GM18520 (cell line): ENCODE data around the gene NEIL1.
"Not testable (repeated sequence)": the region's sequence is repeated elsewhere in the genome, so short reads cannot be mapped to it uniquely, and the experiment has no call there.

Experiments
- ATAC-seq: cut with Tn5 transposase; IDR thresholded peaks from one replicate; pipeline ENCODE4 v1.9.1; 2021; ENCODE audit not compliant: unreplicated experiment

Gene NEIL1

DNA sequence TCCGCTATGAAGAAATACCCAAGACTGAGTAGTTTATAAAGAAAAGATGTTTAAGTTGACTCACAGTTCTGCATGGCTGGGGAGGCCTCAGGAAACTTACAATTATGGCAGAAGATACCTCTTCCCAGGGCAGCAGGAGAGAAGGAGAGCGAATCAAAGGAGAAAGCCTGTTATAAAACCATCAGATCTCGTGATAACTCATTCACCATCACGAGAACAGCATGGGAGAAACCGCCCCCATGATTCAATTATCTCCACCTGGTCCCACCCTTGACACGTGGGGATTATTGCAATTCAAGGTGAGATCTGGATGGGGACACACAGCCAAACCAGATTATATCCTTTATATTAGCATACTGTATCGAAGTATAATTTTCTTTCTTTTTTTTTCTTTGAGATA lies 14.7 kb upstream of the NEIL1 start:
- not testable (repeated sequence) for ATAC-seq

GRCh38 chr15:75333654-75334419 lies 13.0 kb upstream of the NEIL1 start:
- ATAC-seq = not testable (repeated sequence)

DNA sequence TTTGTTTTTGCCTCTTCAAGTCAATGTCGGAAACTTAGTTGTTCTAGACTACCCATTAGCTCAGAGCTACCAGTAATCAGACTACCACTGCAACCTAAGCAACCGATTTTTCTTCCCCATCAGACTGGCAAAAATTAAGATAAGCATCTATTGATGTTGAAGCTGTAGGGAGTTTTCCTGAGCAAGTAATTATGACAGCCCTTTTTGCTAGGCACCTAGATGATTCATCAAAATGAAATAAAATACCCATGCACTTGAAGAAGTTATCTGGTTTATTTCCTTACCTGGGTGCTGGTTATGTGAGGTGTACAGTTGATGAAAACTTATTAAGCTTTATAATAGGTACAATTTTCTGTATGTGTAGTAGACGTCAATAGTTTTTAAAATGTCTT lies 11.5 kb upstream of the NEIL1 start:
- no peak for ATAC-seq

DNA sequence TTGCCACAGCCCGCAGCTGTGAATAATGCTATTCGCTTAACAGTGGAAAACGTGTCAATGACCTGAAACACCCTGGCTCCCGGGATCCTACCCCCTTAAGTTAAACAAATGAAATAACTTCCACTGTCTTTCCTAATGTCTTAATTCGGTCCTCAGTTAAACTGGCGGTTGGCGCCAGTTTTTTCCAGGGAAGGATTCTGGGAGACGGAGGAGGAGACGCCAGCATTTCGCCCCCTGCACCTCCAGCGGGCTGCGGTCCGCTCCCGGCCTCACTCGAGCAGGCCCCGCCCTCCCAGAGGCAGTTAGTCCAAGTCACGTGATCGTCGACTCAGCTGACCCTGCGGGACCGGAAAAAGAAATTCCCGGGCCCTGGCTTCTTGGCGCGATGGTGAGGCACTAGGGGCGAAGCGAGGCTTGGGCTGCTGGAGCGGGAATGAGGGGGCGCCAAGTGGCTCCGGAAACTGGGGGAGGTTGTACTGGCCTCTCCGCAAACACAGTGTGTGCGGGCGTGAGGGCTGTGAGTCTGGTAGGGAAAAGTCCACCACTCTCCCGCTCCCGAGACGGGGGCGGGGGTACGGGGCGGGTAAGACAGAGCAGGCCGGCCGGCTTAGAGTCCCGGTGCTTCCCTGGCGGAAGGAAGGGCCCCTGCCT lies 11.0 kb upstream of the NEIL1 start, which contains the start of gene COMMD4:
Gene COMMD4 (plus strand): TSS at position 359 of the 651 bp plus-strand sequence. CDS start 27 bp downstream, at position 386.
- ATAC-seq = no peak

DNA sequence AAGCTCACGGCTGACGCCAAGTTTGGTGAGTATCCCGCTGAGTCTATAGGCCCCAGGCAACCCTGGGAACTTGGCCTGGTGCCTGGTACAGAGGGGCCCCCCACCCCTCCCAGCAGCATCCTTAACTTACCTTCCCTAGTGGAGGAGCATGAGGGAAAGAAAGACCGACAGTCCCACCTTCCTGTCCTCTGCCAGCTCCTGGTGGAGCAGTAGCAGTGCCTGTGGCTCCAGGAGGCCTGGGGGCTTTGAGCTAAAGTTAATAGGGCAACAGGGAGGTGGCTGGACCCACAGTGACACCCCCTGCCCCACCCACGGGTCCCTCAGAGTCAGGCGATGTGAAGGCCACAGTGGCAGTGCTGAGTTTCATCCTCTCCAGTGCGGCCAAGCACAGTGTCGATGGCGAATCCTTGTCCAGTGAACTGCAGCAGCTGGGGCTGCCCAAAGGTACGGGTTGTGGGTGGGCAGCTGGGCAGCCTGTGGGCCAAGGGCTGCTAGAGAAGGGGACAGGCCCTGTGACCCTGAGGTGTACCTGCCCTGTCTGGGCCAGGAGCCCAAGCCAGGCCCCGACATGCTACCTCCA lies 8.1 kb upstream of the NEIL1 start:
- no peak for ATAC-seq

DNA sequence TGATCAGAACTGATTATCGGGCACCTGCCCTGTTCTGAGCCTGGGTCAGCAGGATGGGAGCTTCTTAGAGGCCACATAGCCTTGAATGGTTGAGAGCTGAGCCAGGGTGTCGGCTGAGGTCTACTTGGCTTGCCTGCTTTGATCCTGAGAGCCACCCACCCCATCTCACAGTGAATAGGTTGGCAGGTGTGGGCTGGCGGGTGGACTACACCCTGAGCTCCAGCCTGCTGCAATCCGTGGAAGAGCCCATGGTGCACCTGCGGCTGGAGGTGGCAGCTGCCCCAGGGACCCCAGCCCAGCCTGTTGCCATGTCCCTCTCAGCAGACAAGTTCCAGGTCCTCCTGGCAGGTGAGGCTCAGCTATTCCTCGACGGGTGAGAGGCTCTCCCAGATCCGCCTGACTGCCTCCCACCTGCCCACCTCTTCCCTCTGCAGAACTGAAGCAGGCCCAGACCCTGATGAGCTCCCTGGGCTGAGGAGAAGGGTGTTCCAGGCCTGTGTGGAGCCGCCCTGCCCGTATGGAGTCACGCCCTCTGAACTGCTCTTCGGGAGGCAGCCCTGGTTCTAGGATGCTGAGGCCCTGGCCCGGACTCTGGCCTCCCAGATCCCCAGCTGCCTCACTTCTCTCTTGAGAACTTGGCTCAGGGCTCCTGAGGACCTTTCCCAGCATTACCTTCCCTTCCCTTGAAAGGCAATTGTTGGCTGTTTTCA lies 7.2 kb upstream of the NEIL1 start:
- ATAC-seq = no peak

DNA sequence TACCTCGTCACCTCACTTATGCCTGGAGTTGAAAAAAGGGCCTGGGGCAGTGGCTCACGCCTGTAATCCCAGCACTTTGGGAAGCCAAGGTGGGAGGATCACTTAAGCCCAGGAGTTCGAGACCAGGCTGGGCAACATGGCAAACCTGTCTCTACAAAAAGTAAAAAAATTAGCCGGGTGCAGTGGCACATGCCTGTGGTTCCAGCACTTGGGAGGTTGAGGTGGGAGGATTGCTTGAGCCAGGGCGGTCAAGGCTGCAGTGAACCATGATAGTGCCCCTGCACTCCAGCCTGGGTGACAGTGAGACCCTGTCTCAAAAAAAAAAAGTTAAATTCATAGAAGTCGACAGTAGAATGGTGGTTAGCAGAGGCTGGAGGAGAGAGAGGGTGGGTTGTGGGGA lies 4.6 kb upstream of the NEIL1 start:
- no peak for ATAC-seq

DNA sequence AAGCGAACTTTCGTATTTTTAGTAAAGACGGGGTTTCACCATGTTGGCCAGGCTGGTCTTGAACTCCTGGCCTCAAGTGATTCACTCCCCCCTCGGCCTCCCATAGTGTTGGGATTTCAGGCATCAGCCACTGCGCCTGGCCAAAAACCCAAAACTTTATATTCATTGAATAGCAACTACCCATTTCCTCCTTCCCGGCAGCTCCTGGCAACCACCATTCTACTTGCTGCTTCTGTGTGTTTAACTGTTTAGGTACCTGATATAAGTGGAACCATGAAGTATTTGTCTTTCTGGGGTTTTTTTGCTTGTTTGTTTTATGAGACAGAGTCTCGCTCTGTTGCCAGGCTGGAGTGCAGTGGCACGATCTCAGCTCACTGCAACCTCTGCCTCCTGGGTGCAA lies 2.9 kb upstream of the NEIL1 start:
- not testable (repeated sequence) for ATAC-seq

DNA sequence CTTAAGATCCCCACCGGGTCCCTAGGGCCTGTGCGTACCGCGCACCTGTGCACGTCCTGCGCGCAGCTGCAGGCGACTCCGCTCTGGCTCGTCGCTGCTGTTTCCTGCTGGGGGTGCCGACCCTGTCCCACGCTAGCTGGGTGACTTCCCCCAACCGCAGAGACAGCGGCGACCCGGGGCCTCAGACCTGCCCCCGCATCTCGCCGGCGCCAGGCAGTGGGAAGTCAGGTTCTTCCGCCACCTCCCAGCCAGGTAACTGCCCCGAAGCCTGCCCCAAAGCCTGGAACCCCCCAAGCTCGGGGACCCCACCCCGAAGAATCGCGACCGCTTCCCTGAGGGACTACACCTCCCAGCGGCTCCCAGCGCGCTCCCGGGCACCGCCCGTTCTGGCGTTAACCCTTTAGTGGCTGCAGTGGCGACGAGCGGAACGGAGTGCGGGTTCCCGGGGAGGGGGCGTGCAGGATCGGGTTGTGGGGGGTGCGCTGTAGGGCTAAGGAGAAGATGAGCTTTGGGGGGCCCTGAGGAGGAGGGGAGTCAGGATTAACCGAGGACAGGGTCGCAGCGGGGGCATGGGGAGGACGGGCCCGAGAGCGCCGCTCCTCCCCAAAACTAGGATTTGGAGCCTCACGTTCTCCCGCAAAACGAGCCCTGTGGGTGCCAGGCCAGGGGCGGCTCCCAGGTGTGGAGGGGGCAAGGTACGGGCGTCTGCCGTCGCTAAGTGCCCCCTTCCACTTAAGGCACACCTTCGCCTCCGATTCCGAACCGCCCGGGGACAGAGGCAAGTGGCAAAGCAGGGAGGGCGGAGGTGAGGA lies 589 bp downstream of the NEIL1 start:
- no peak for ATAC-seq

DNA sequence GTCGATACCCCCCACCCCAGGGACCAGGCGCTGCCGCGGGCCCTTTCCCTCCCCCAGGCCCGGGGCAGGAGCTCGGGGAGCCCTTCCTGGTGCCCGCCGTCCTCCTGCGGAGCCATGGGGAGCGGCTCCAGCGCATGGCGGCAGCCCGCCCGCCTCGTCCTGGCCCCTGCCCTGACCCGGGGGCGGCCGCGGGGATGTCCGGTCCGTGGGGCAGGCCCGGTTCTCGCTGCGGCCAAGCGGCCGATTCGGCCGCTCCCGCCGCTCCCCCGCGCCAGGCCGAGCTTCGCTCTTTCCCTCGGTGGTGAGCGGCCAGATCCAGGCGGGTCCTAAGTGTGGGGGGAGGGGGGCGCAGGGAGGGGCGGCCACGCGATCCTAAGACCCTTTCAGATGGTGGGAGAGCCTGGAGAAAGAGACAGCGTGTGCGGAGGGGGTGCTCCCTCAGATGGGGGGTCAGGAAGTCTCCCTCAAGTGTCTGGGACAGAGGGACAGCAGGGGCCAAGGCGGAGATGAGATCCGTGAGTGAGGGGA lies 1.3 kb downstream of the NEIL1 start:
- no peak for ATAC-seq

DNA sequence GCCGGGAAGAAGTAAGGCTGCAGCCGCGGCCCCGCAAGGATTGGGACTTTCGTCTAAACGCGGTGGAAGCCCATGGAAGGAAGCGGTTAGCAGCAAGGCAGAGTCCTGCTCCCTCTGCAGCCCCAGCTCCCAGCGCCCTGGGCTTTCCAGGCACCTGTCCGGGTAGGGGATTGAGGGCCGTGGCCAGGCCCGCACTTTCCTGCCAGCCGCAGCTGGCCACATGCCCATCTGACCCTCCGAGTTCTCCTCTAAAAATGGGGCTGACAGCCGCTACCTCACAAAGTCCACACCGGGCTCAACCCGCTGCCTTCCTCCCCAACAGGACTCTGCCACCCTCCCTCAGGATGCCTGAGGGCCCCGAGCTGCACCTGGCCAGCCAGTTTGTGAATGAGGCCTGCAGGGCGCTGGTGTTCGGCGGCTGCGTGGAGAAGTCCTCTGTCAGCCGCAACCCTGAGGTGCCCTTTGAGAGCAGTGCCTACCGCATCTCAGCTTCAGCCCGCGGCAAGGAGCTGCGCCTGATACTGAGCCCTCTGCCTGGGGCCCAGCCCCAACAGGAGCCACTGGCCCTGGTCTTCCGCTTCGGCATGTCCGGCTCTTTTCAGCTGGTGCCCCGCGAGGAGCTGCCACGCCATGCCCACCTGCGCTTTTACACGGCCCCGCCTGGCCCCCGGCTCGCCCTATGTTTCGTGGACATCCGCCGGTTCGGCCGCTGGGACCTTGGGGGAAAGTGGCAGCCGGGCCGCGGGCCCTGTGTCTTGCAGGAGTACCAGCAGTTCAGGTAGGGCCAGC lies 1.9 kb downstream of the NEIL1 start:
- no peak for ATAC-seq

DNA sequence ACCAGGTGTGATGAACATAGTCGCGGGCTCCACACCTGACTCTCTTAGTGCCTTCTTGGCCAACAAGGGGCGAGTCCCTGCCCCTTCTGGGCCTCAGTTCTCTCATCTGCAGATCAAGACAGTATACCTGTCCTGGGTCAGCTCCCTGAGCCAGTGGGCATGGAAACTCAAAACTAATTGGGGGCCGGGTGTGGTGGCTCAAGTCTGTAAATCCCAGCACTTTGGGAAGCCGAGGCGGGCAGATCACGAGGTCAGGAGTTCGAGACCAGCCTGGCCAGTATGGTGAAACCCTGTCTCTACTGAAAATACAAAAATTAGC lies 2.5 kb downstream of the NEIL1 start:
- ATAC-seq = not testable (repeated sequence)

DNA sequence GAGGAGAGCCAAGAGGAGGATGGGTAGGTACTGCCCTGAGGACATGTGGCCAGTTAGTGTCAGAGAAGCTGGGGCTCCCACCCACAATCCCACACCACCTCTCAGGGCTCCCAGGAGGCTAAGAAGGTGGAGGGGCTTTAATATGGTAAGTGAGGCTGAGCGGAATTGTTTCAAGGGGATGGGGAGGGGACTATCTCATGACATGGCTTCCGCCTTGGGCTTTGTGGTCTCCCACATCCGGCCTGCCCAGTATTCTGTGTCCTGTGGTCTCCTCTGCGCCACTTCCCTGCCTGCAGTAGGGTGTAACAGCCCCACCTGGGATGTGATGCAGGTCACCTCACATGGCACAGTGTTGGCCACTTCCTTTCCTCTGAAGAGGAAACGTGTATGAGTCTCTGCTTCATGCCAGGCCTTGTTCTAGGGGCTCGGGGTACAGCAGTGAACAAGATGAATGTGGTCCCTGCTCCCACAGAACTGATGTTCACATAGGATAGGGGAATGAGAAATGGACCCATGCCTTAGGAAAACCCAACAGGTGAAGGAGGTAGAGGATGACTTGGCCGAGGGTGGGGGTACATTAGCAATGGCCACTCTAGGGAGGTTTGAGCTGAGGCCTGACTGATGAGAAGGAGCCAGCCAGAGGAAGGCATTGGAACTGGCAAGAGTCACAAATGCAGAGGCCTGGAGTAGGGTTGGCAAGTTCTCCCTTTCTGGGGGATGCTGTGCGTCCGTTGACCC lies 3.2 kb downstream of the NEIL1 start:
- no peak for ATAC-seq

DNA sequence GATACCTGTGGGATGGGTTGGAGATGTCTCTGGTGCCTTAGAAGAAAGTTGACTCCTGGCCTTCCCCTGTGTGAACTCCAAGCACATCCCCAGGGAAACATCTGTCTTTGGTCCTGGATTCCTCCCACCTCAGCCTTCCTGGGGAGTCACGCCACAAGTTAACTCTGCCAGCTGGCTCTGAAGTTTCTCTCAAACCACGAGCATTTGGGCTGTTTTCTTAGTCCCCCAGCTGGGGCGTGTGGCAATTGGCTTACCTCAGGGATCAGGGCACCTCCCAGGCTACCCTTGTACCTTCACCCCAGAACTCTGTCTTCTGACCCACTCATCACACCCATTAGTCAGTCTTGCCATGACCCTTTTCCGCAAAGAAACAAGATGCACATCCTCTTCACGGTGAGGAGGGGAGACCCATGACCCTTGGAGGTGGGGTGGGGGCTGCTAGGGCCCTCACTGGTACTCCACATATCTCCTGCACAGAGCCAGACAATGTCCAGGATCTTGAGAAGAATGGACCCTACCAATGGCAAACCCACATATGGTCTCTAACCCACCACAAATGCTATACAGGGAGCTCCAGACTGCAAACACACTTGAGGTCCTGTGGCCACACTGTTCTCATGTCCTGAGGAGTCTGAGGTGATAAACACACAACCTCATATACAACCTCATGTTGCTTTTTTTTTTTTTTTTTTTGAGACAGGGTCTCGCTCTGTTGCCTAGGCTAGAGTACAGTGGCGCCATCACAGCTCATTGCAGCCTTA lies 3.9 kb downstream of the NEIL1 start:
- no peak for ATAC-seq

GRCh38 chr15:75352186-75353080 lies 5.6 kb downstream of the NEIL1 start:
- ATAC-seq = no peak

- no peak for ATAC-seq
These were observed 6.8 kb downstream of the NEIL1 start for GRCh38 chr15:75353604-75354003.

- no peak for ATAC-seq
These were observed 7.6 kb downstream of the NEIL1 start for GRCh38 chr15:75354454-75354853.
